ENCODE measurements around the gene CLSTN2. TPM values are rescaled to one million over a fixed set of nuclear protein-coding genes. Genes with fewer than 3 reads are reported as not detected.

CLSTN2 gene
- total RNA-seq, 1 experiment from 2014 or later: 0.07 TPM

GRCh38 chr3:140052771-140053702, 118.1 kb downstream of the CLSTN2 start:
- Mint-ChIP-seq H3K9me3 (ENCODE audit: low read depth, unreplicated experiment) (no peaks in the 10 kb centered on the region), H3K27ac (ENCODE audit: unreplicated experiment) (no peak overlapping the region), H3K4me3 (ENCODE audit: low read depth, unreplicated experiment) (no peak overlapping the region), H3K27me3 (ENCODE audit: unreplicated experiment) (peaks cover 59% of the 10 kb centered on the region), H3K4me1 (ENCODE audit: low read depth, unreplicated experiment) (no peaks in the 10 kb centered on the region), H3K36me3 (ENCODE audit: insufficient read depth, unreplicated experiment) (no peaks in the 10 kb centered on the region)
- no peak for DNase-seq
- no peak for TF ChIP-seq CTCF (IDR thresholded peaks at IDR 0.05; ENCODE audit: unreplicated experiment)
- intact Hi-C loops (cut with micrococcal nuclease; ENCODE audit: unreplicated experiment): no loop called here
- CTCF ChIA-PET: no interaction called here
- no TSS peak for BruUV-seq (replicated peaks)

GRCh38 chr3:140053794-140054193, 118.8 kb downstream of the CLSTN2 start:
- Mint-ChIP-seq H3K4me3 (ENCODE audit: low read depth, unreplicated experiment) (no peak overlapping the region), H3K27ac (ENCODE audit: unreplicated experiment) (no peak overlapping the region), H3K27me3 (ENCODE audit: unreplicated experiment) (peaks cover 61% of the 10 kb centered on the region), H3K36me3 (ENCODE audit: insufficient read depth, unreplicated experiment) (no peaks in the 10 kb centered on the region), H3K4me1 (ENCODE audit: low read depth, unreplicated experiment) (no peaks in the 10 kb centered on the region), H3K9me3 (ENCODE audit: low read depth, unreplicated experiment) (no peaks in the 10 kb centered on the region)
- DNase-seq: no peak
- CTCF ChIA-PET: no interaction called here
- intact Hi-C loops (cut with micrococcal nuclease; ENCODE audit: unreplicated experiment): no loop called here
- BruUV-seq (replicated peaks): no TSS peak
- TF ChIP-seq CTCF (IDR thresholded peaks at IDR 0.05; ENCODE audit: unreplicated experiment): no peak

GRCh38 chr3:140055092-140055791, 120.3 kb downstream of the CLSTN2 start:
- Mint-ChIP-seq H3K27me3 (ENCODE audit: unreplicated experiment) (peaks cover 50% of the 10 kb centered on the region), H3K36me3 (ENCODE audit: insufficient read depth, unreplicated experiment) (no peaks in the 10 kb centered on the region), H3K4me3 (ENCODE audit: low read depth, unreplicated experiment) (no peak overlapping the region), H3K27ac (ENCODE audit: unreplicated experiment) (no peak overlapping the region), H3K4me1 (ENCODE audit: low read depth, unreplicated experiment) (no peaks in the 10 kb centered on the region), H3K9me3 (ENCODE audit: low read depth, unreplicated experiment) (no peaks in the 10 kb centered on the region)
- TF ChIP-seq CTCF (IDR thresholded peaks at IDR 0.05; ENCODE audit: unreplicated experiment): no peak
- intact Hi-C loops (cut with micrococcal nuclease; ENCODE audit: unreplicated experiment): no loop called here
- BruUV-seq (replicated peaks): no TSS peak
- DNase-seq: no peak
- CTCF ChIA-PET: no interaction called here

- no peak overlapping the region for H3K4me3 Mint-ChIP-seq (ENCODE audit: low read depth, unreplicated experiment)
- no peak for DNase-seq
Observed at GRCh38 chr3:140056047-140056446, 121.1 kb downstream of the CLSTN2 start.

More at GRCh38 chr3:140056047-140056446, 121.1 kb downstream of the CLSTN2 start:
- Mint-ChIP-seq H3K36me3 (ENCODE audit: insufficient read depth, unreplicated experiment) (no peaks in the 10 kb centered on the region), H3K4me1 (ENCODE audit: low read depth, unreplicated experiment) (no peaks in the 10 kb centered on the region), H3K27ac (ENCODE audit: unreplicated experiment) (no peak overlapping the region), H3K27me3 (ENCODE audit: unreplicated experiment) (peaks cover 42% of the 10 kb centered on the region), H3K9me3 (ENCODE audit: low read depth, unreplicated experiment) (no peaks in the 10 kb centered on the region)
- BruUV-seq (replicated peaks): no TSS peak
- no peak for TF ChIP-seq CTCF (IDR thresholded peaks at IDR 0.05; ENCODE audit: unreplicated experiment)
- intact Hi-C loops (cut with micrococcal nuclease; ENCODE audit: unreplicated experiment): no loop called here
- CTCF ChIA-PET: no interaction called here
